ENCODE data around the gene FREY1. TPM values are rescaled to one million over a fixed set of nuclear protein-coding genes. Genes with fewer than 3 reads are reported as not detected.

FREY1 gene
- total RNA-seq: 1 to 10 TPM in 2 of 5 donors, not detected in 3; 6.7 to 9.9 TPM
- polyA plus RNA-seq: under 1 TPM in 2 of 3 donors, not detected in 1; 0.33 to 0.50 TPM
- long read RNA-seq, donor 1: 0 reads
- long read RNA-seq, donor 2: 0 reads
- long read RNA-seq, donor 3: 0 reads
- long read RNA-seq, donor 4: 0 reads
- long read RNA-seq, donor 5: 0 reads
- long read RNA-seq, donor 6: 0 reads
- long read RNA-seq, donor 7: 0 reads
- long read RNA-seq, donor 8: 0 reads
- long read RNA-seq, donor 9: 0 reads
- long read RNA-seq, donor 10: 0 reads

- H3K4me3 ChIP-seq: no peak within 1 kb of the TSS
- no peaks in the 10 kb centered on the region for H3K27me3 ChIP-seq
- H3K4me1 ChIP-seq: peaks cover 0 to 35% (median 13%) of the 10 kb centered on the region in 4 donors
- peaks cover 23 to 69% (median 60%) of the 10 kb centered on the region in 4 donors for H3K36me3 ChIP-seq
- 59 to 66% (median 62%) methylated on average over 13 to 18 of the region's 18 CpGs for WGBS, 5 donors
- H3K27ac ChIP-seq: peak within 1 kb of the TSS in 1 of 5 donors; percentile 29
- no peak for DNase-seq
- intact Hi-C loops (cut with DNase I; ENCODE audit: low total_unique reads): no loop called here
- H3K9me3 ChIP-seq: no peaks in the 10 kb centered on the region
- TF ChIP-seq, protein P1, sequence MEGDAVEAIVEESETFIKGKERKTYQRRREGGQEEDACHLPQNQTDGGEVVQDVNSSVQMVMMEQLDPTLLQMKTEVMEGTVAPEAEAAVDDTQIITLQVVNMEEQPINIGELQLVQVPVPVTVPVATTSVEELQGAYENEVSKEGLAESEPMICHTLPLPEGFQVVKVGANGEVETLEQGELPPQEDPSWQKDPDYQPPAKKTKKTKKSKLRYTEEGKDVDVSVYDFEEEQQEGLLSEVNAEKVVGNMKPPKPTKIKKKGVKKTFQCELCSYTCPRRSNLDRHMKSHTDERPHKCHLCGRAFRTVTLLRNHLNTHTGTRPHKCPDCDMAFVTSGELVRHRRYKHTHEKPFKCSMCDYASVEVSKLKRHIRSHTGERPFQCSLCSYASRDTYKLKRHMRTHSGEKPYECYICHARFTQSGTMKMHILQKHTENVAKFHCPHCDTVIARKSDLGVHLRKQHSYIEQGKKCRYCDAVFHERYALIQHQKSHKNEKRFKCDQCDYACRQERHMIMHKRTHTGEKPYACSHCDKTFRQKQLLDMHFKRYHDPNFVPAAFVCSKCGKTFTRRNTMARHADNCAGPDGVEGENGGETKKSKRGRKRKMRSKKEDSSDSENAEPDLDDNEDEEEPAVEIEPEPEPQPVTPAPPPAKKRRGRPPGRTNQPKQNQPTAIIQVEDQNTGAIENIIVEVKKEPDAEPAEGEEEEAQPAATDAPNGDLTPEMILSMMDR (IDR thresholded peaks at IDR 0.05): no peak
- TF ChIP-seq POLR2A (IDR thresholded peaks at IDR 0.05) (no peak), POLR2AphosphoS5 (IDR thresholded peaks at IDR 0.05) (no peak), EP300 (IDR thresholded peaks at IDR 0.05) (no peak)
Observed at GRCh38 chr11:45906965-45907611, at the start of gene FREY1. FREY1 (minus strand) TSS chr11:45907271; CDS start chr11:45907245, 26 bp downstream.

DNA sequence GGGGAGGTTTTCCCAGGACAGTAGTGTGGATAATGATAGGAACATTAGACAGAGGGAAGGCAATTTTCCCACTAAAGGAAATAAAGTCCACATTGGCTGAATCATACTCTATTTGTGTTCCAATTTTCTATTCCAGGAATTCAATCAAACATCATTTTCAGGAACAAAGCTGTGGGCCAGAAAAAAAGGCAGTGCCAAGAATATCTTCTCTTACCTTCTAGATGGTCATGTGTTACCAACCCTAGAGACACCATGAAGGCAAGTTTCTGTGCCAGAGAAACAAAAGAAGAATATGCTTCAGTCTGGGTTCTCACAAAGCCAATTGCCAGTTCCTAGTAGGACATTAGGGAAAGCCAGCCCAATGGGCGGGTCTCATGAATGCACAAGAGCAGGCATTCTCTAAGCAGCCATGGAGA is 42.9 kb upstream of the FREY1 start:
- intact Hi-C loops (cut with DNase I; ENCODE audit: low total_unique reads): no loop called here
- Histone ChIP-seq H3K4me3 (no peak overlapping the region), H3K27ac (no peak overlapping the region), H3K27me3 (no peaks in the 10 kb centered on the region), H3K4me1 (peaks cover 0 to 7% (median 0%) of the 10 kb centered on the region in 4 donors), H3K36me3 (peaks cover 42 to 96% (median 90%) of the 10 kb centered on the region in 4 donors), H3K9me3 (no peaks in the 10 kb centered on the region)
- TF ChIP-seq, protein P1 (IDR thresholded peaks at IDR 0.05): no peak
- TF ChIP-seq POLR2AphosphoS5 (IDR thresholded peaks at IDR 0.05): no peak
- no peak for TF ChIP-seq EP300 (IDR thresholded peaks at IDR 0.05)
- no peak for TF ChIP-seq POLR2A (IDR thresholded peaks at IDR 0.05)
- WGBS, 5 donors: 82 to 100% (median 95%) methylated on average over 1 of the region's 1 CpG
- no peak for DNase-seq

- 86 to 100% (median 96%) methylated on average over 3 of the region's 3 CpGs for WGBS, 5 donors
- no peak overlapping the region for H3K4me3 ChIP-seq
- peaks cover 0 to 7% (median 0%) of the 10 kb centered on the region in 4 donors for H3K4me1 ChIP-seq
- peak in 1 of 2 donors; percentile 50 for DNase-seq
- no peaks in the 10 kb centered on the region for H3K27me3 ChIP-seq
- intact Hi-C loops (cut with DNase I; ENCODE audit: low total_unique reads): no loop called here
- no peaks in the 10 kb centered on the region for H3K9me3 ChIP-seq
- H3K36me3 ChIP-seq: peaks cover 56 to 98% (median 94%) of the 10 kb centered on the region in 4 donors
- no peak overlapping the region for H3K27ac ChIP-seq
- TF ChIP-seq, protein P1 (IDR thresholded peaks at IDR 0.05): no peak
- TF ChIP-seq POLR2A (IDR thresholded peaks at IDR 0.05) (no peak), POLR2AphosphoS5 (IDR thresholded peaks at IDR 0.05) (no peak), EP300 (IDR thresholded peaks at IDR 0.05) (no peak)
Observed at GRCh38 chr11:45948356-45948755, 41.3 kb upstream of the FREY1 start.

- intact Hi-C loops (cut with DNase I; ENCODE audit: low total_unique reads): no loop called here
- DNase-seq: no peak
- 93 to 100% (median 98%) methylated on average over 1 of the region's 1 CpG for WGBS, 5 donors
Observed at GRCh38 chr11:45947885-45948284, 40.8 kb upstream of the FREY1 start.

More at GRCh38 chr11:45947885-45948284, 40.8 kb upstream of the FREY1 start:
- Histone ChIP-seq H3K4me3 (no peak overlapping the region), H3K36me3 (peaks cover 59 to 98% (median 93%) of the 10 kb centered on the region in 4 donors), H3K27ac (no peak overlapping the region), H3K4me1 (peaks cover 0 to 7% (median 0%) of the 10 kb centered on the region in 4 donors), H3K9me3 (no peaks in the 10 kb centered on the region), H3K27me3 (no peaks in the 10 kb centered on the region)
- TF ChIP-seq, protein P1 (IDR thresholded peaks at IDR 0.05): no peak
- TF ChIP-seq POLR2A (IDR thresholded peaks at IDR 0.05): no peak
- TF ChIP-seq EP300 (IDR thresholded peaks at IDR 0.05): no peak
- no peak for TF ChIP-seq POLR2AphosphoS5 (IDR thresholded peaks at IDR 0.05)

Measured in stomach (tissue), 19 donors.